ENCODE data around the gene LBX1.

LBX1 gene

DNA sequence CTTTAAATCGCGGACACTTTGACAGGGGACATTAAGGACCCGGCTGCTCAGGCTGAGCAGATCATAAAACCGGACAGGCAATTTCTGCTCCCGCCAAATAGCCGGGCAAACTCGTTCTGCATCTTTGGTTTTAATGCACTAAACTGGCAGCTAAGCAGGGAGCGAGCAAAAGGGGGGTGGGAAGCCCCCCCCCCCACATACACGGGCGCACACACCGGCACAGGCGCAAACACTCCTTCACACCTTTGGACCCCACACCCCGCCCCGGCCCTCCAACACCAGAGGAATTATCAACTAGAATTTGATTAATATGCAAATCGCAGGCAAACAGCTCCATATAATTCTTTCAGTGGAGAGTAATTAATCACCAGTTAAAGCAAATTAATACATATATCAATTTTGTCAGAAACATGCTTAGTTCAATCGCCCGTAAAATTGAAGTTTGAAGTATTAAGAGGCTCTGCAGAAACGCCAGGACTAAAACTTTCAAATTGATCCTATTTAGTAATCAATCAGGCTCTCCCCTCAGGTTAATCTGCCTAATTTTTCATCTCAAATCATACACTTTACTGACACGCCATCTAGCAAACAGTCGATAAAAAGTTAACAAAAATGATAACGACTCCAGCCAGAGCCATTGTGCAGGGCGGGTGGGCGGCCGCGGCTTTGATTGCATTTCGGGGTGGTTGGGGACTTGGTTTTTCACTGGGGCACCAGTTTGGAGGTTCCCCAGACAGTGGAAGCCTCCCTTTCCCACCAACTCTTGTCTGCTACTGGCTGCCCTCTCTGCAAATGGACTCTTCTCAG lies 9.9 kb downstream of the LBX1 start:
- TF ChIP-seq, protein P1, sequence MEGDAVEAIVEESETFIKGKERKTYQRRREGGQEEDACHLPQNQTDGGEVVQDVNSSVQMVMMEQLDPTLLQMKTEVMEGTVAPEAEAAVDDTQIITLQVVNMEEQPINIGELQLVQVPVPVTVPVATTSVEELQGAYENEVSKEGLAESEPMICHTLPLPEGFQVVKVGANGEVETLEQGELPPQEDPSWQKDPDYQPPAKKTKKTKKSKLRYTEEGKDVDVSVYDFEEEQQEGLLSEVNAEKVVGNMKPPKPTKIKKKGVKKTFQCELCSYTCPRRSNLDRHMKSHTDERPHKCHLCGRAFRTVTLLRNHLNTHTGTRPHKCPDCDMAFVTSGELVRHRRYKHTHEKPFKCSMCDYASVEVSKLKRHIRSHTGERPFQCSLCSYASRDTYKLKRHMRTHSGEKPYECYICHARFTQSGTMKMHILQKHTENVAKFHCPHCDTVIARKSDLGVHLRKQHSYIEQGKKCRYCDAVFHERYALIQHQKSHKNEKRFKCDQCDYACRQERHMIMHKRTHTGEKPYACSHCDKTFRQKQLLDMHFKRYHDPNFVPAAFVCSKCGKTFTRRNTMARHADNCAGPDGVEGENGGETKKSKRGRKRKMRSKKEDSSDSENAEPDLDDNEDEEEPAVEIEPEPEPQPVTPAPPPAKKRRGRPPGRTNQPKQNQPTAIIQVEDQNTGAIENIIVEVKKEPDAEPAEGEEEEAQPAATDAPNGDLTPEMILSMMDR (IDR thresholded peaks at IDR 0.05; ENCODE audit: insufficient read depth, low read length, poor library complexity, severe bottlenecking), result no peak
- Histone ChIP-seq H3K27me3 (replicated peaks; ENCODE audit: control insufficient read depth, insufficient read depth, low read length) (peaks cover 4% of the 10 kb centered on the region), H3K36me3 (ENCODE audit: control insufficient read depth, insufficient read depth, low read length) (no peaks in the 10 kb centered on the region), H3K4me3 (replicated peaks; ENCODE audit: low read depth, low read length) (no peak overlapping the region)
- no peak for DNase-seq (ENCODE audit: extremely low read depth, insufficient read length)

DNA sequence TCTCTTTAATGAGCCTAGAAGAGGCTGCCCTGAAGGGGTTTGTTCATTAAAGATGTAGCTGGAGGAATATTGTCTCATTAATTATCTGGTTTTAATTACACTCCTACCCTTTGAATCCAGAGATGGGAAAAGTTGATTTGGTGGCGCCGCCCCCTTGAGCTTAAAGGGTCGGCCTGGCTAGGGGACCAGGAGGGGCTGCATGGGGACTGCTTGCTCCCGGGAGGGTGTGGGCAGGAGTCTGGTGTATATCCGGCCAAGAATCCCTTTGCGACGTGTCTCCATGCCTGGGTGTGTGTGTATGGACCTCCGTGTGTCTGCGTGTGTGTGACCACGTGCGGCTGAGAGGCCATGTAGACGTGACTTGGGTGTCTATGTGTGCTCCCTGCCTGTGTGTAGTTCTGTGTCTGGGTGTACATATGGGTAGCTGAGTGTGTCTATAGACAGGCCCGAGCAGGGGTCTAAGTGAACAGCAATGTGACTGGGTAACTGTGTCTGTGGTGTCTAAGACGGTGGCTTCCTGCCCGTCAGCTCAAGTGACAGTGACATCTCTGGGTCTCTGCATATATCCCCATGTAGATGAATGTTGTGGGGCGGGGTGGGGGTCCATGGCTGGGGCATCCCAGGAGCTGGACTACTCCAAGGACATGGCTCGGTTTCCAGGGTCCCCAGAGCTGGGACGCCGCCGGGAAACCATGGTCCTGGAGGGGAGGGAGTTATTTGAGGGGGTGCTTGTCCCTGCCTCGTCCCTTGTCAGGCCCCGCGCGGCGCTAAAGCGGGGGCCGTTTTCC lies 10.7 kb downstream of the LBX1 start:
- no peak for DNase-seq (ENCODE audit: extremely low read depth, insufficient read length)
- Histone ChIP-seq H3K27me3 (replicated peaks; ENCODE audit: control insufficient read depth, insufficient read depth, low read length) (peaks cover 4% of the 10 kb centered on the region), H3K36me3 (ENCODE audit: control insufficient read depth, insufficient read depth, low read length) (no peaks in the 10 kb centered on the region), H3K4me3 (replicated peaks; ENCODE audit: low read depth, low read length) (no peak overlapping the region)
- TF ChIP-seq, protein P1 (IDR thresholded peaks at IDR 0.05; ENCODE audit: insufficient read depth, low read length, poor library complexity, severe bottlenecking), result no peak

DNA sequence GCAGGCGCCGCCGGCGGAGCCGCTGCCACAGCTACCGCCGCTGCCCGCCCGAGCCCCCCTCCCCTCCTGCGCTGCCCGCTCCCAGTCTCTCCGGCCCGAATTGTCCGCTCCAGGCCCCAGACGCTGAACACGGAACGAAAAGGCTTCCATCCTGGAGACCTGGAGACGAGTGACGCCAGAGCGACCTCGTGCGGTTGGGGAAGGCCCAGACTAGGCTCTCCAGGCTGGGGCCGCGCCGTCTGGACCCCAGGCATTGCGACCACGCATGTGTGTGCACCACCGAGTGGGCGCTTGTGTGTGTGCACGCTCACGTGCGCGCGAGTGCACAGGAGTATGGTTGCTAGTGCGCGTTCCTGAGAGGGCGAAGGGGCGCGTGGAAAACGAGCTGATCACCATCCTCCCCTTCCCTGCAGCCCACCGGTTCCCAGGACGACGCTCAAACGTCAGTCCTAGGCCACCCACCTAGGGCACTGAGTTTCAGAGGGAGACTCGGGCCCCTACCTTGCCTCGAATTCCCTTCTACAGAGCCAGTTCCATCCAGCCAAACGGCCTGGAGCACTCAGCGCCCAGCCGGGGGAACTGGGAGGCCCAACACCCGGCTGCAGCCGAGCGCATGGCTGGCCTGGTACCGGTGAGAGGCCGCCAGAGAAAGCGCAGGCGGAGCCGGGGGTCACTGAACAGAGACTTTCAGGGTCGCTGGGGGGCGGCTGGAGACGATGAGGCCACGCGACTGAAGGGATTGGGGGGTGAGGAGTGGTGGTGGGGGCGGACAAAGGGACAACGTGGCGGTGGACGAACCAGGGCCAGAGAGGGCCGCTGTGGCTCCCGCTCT lies 11.6 kb downstream of the LBX1 start:
- TF ChIP-seq, protein P1 (IDR thresholded peaks at IDR 0.05; ENCODE audit: insufficient read depth, low read length, poor library complexity, severe bottlenecking), result peak; percentile 12
- Histone ChIP-seq H3K27me3 (replicated peaks; ENCODE audit: control insufficient read depth, insufficient read depth, low read length) (peaks cover 4% of the 10 kb centered on the region), H3K4me3 (replicated peaks; ENCODE audit: low read depth, low read length) (no peak overlapping the region), H3K36me3 (ENCODE audit: control insufficient read depth, insufficient read depth, low read length) (no peaks in the 10 kb centered on the region)
- no peak for DNase-seq (ENCODE audit: extremely low read depth, insufficient read length)

DNA sequence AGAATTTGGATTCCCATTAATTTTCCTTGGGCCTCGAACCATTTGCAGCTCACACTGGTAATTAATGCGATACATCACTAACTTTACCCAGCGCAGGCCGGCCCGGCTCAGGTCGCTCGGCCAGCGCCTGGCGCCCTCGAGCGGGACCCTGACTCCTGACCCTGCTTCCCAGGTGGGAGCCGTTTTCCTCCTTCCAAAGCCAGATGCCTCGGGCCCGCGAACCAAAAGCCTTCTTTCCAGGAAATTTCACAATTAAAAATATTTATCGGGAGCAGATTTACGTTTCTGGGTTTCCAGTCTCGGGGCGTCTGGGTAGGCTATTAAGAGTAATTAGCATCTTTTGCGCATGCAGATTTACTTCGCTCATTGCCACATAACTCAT lies 12.2 kb downstream of the LBX1 start:
- no peak overlapping the region for H3K4me3 ChIP-seq (replicated peaks; ENCODE audit: low read depth, low read length)
- TF ChIP-seq, protein P1 (IDR thresholded peaks at IDR 0.05; ENCODE audit: insufficient read depth, low read length, poor library complexity, severe bottlenecking), result no peak
- DNase-seq (ENCODE audit: extremely low read depth, insufficient read length), result no peak
- H3K36me3 ChIP-seq (ENCODE audit: control insufficient read depth, insufficient read depth, low read length), result no peaks in the 10 kb centered on the region
- peaks cover 4% of the 10 kb centered on the region for H3K27me3 ChIP-seq (replicated peaks; ENCODE audit: control insufficient read depth, insufficient read depth, low read length)

DNA sequence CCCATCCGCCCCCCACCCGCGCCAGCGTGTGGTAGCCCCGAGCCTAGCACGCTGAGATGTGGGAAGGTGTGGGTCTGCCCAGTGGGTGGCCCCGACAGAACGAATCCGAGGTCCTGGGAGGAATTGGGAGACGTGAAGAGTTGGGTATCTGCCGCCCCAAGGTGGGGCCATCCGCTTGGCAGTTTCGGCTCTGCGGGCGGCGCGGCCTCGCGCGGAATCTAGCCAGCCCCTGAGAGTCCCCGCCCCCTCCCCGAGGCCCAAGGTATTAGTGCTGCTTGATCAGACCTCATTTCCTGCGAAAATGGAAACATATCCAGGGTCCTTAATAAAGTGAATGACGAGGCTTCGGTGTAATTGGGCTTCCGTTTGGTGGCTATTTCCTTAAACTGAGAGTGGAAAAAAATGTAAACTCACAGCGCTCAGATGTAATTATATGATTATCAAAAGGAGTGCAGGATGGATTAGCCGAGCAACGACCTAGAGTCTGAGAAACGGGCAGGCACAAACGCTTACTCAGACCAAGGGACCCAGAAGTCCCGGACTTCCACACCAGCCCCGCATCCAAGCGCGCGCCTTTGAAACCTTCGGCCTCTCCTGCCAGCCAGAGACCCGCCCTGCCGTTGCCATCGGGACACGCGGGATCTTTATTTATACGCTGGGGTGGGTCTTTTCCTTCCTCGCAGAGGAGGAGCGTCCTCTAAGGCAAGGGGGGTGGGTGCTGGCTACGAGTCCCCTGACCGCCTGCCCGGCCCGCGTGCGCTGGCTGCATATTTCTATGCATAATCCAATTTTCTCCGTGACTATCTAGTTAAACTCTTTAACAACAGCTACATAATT lies 12.8 kb downstream of the LBX1 start:
- Histone ChIP-seq H3K27me3 (replicated peaks; ENCODE audit: control insufficient read depth, insufficient read depth, low read length) (peaks cover 5% of the 10 kb centered on the region), H3K4me3 (replicated peaks; ENCODE audit: low read depth, low read length) (no peak overlapping the region), H3K36me3 (ENCODE audit: control insufficient read depth, insufficient read depth, low read length) (no peaks in the 10 kb centered on the region)
- TF ChIP-seq, protein P1 (IDR thresholded peaks at IDR 0.05; ENCODE audit: insufficient read depth, low read length, poor library complexity, severe bottlenecking), result no peak
- DNase-seq (ENCODE audit: extremely low read depth, insufficient read length), result no peak
